BJ (cell line): ENCODE data around the gene PARP12. TPM values are rescaled to one million over a fixed set of nuclear protein-coding genes. Genes with fewer than 3 reads are reported as not detected.

Experiments used
- CTCF ChIA-PET: fragments of 350-600 bp; formaldehyde crosslinking; extraction: SDS; loops from one replicate; lab custom pipeline; 2021; ENCODE audit warnings: antibody characterized with exemption, inconsistent platforms; lab: Yijun Ruan, JAX
- POLR2A ChIA-PET: fragments of 300-600 bp; sonication (Branson Sonifier 250); formaldehyde crosslinking; extraction: SDS; loops from one replicate; lab custom pipeline; 2021; ENCODE audit warnings: antibody characterized with exemption; lab: Charles Lee
- DNase-seq: peaks from one replicate; pipeline ENCODE4 v3.0.0-alpha.2; 2011; ENCODE audit warnings: low read depth
- H3K27me3 ChIP-seq: 2 replicates; pipeline ENCODE4 v1.6.0; 2011; ENCODE audit warnings: low read length; ENCODE audit not compliant: control insufficient read depth, insufficient read depth
- H3K36me3 ChIP-seq: 2 replicates; pipeline ENCODE4 v1.5.1; 2011; ENCODE audit warnings: low read length; ENCODE audit not compliant: control insufficient read depth, insufficient read depth
- H3K4me3 ChIP-seq: 2 replicates; pipeline ENCODE4 v1.5.1; 2011; ENCODE audit warnings: low read depth, mild to moderate bottlenecking, control low read depth, low read length
- CTCF ChIP-seq: IDR thresholded peaks from 2 replicates; pipeline ENCODE4 v1.5.1; 2011; ENCODE audit warnings: low read depth, mild to moderate bottlenecking, control low read depth, inconsistent platforms, low read length, moderate library complexity; ENCODE audit not compliant: insufficient read depth
- polyA plus RNA-seq: library from polyadenylated mRNA; depleted of rRNA; stranded (reverse); fragments of >200 nt; gene quantifications from 2 replicates; pipeline ENCODE4 v1.2.3, GENCODE V29; 2011

The PARP12 gene
- polyA plus RNA-seq, 1 experiment, result 21.2 TPM

GRCh38 chr7:140022582-140023211 lies 40.1 kb downstream of the PARP12 start:
- peaks cover 4% of the 10 kb centered on the region; the same call in 1 of the 2 replicates for H3K36me3 ChIP-seq
- no peak for TF ChIP-seq CTCF
- no peak overlapping the region for H3K4me3 ChIP-seq
- no peak for DNase-seq
- ChIA-PET POLR2A (no interaction called here), CTCF (interaction anchor here (0.5 to 1.0 kb wide), 2 partner anchors 12 to 416 kb away, joined by 3 read pairs; no protein-coding TSS in a partner anchor)
- no peaks in the 10 kb centered on the region; the same call in 1 of the 2 replicates for H3K27me3 ChIP-seq

- H3K36me3 ChIP-seq, result peaks cover 4% of the 10 kb centered on the region; the same call in 1 of the 2 replicates
- no peak for DNase-seq
- no peaks in the 10 kb centered on the region; the same call in 1 of the 2 replicates for H3K27me3 ChIP-seq
- TF ChIP-seq CTCF, result no peak
- ChIA-PET POLR2A (no interaction called here), CTCF (no interaction called here)
- no peak overlapping the region for H3K4me3 ChIP-seq
These were observed 41.1 kb downstream of the PARP12 start for GRCh38 chr7:140021603-140022002.

GRCh38 chr7:140019606-140020005 lies 43.1 kb downstream of the PARP12 start:
- no peak for TF ChIP-seq CTCF
- ChIA-PET POLR2A (no interaction called here), CTCF (interaction anchor here (0.6 to 2.5 kb wide), 2 partner anchors 372 to 401 kb away, joined by 4 to 14 read pairs; no protein-coding TSS in a partner anchor)
- H3K4me3 ChIP-seq, result no peak overlapping the region
- H3K36me3 ChIP-seq, result no peaks in the 10 kb centered on the region
- no peaks in the 10 kb centered on the region; the same call in 1 of the 2 replicates for H3K27me3 ChIP-seq
- no peak for DNase-seq

GRCh38 chr7:140019172-140019571 lies 43.6 kb downstream of the PARP12 start:
- ChIA-PET CTCF (interaction anchor here (0.6 to 2.5 kb wide), 4 partner anchors 16 to 401 kb away, joined by 3 to 14 read pairs (median 5); no protein-coding TSS in a partner anchor), POLR2A (no interaction called here)
- Histone ChIP-seq H3K27me3 (no peaks in the 10 kb centered on the region; the same call in 1 of the 2 replicates), H3K4me3 (no peak overlapping the region), H3K36me3 (no peaks in the 10 kb centered on the region)
- no peak for TF ChIP-seq CTCF
- DNase-seq, result no peak

- no peak overlapping the region for H3K4me3 ChIP-seq
- H3K36me3 ChIP-seq, result no peaks in the 10 kb centered on the region
- DNase-seq, result no peak
- ChIA-PET POLR2A (no interaction called here), CTCF (interaction anchor here (0.6 to 2.5 kb wide), 4 partner anchors 15 to 400 kb away, joined by 3 to 14 read pairs (median 4); no protein-coding TSS in a partner anchor)
- no peak for TF ChIP-seq CTCF
- H3K27me3 ChIP-seq, result peaks cover 4% of the 10 kb centered on the region; the same call in 1 of the 2 replicates
These were observed 44.4 kb downstream of the PARP12 start for GRCh38 chr7:140018125-140019043.
